NCI-H82 treated with DMSO at 0.1 percent for 48 hours (cell line): ENCODE results near the gene GRK1.

ENCODE experiments used
- DNase-seq: peaks from one replicate; lab custom pipeline; 2025; ENCODE audit not compliant: unreplicated experiment; lab: John Stamatoyannopoulos, UW

Gene GRK1

GRCh38 chr13:113728571-113729054 is 61.6 kb downstream of the GRK1 start:
- no peak for DNase-seq

GRCh38 chr13:113729187-113730019 is 62.4 kb downstream of the GRK1 start:
- DNase-seq, result no peak

GRCh38 chr13:113730258-113730691 is 63.3 kb downstream of the GRK1 start:
- no peak for DNase-seq

DNA sequence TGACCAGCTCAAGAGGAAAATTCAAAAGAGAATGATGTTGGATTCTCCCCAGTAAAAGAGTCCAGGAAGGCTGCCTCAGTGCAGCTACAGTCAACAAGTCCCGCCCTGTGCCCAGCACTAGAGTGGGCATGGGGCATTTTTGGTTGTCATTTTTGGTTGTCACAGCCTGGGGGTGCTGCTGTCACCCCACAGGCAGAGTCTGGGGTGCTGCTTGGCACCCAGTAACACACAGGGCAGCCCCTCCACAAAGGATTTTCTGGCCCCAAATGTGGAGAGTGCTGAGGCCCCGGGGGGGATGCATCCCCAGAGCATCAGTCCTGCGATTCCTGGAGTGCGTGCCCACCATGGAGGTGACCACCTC is 63.8 kb downstream of the GRK1 start:
- no peak for DNase-seq

DNA sequence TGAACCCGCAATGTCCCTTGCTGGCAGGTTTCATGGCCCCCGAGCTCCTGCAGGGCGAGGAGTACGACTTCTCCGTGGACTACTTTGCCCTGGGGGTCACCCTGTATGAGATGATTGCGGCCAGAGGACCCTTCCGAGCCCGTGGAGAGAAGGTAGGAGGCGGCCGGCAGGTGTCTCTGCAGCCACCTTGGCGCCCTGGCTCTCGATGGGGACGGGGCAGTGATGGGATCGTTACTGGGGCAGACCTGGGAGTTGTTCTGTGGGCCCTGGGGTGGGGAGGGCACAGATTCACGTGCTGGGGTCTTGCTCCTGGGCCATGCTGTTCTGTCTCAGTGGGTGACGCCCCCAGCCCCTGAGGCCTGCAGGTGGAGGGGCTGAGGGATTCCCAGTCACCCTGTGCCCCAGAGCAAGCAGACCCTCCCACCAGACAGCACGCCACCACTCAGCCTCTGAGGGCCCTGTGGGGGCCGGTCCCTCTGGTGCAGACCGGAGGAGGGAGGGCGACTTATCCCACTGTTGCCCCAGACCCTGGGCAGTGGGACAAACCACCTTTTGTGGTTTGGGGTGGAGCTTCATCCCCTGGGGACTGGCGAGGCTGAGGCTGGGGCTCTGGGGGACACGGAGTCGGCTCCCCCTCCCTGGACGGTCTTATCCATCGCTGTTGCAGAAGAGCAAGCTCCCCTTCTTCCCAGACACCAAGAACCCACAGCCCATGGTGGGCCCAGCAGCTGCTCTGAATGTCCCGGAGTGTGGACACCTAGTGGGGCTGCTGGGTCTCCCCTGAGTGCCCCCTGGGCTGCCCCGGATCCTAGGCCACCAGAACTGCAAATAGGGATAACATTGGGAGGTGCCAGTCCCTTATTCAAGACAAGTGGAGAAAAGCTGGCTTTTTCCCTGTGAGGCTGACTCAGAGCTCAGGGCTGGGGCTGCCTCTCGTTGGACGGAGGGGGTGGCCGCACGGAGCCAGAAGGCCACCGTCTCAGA is 64.5 kb downstream of the GRK1 start:
- no peak for DNase-seq

DNA sequence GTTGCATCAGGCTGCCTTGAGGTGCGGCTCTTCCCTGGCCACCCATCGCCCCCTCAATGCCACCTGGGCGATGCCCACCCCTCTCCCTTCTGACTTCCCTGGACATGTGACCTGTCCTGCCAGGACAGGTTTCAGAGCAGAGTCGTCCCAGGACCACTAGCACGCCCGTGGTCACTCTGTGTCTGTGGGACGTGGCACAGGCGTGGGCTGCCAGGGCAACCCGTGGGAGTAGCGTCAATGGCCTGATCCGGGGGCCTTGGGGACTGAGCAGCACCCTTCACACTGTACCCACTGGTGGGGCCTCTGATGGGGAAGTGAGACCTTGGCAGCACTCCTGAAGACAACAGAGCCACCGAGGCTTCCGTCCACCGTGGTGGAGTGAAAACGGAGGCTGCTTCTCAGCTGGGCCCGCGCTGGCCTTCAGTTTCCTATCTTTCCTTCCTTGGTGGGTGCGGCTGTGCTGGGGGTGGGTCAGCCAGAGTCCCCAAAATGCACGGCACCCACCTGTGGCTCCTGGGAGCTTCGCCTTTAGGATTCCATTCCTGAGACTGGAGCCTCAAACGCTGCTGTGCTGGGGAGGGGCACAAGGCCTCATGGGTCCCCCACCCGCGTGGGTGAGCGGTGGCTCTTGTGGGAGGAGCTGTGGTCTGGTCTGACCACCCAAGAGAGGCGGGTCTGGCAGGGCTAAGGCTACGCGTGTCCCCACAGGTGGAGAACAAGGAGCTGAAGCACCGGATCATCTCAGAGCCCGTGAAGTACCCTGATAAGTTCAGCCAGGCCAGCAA is 65.3 kb downstream of the GRK1 start:
- DNase-seq, result no peak

- no peak for DNase-seq
Measured at GRCh38 chr13:113732961-113733950, 66.2 kb downstream of the GRK1 start.

DNA sequence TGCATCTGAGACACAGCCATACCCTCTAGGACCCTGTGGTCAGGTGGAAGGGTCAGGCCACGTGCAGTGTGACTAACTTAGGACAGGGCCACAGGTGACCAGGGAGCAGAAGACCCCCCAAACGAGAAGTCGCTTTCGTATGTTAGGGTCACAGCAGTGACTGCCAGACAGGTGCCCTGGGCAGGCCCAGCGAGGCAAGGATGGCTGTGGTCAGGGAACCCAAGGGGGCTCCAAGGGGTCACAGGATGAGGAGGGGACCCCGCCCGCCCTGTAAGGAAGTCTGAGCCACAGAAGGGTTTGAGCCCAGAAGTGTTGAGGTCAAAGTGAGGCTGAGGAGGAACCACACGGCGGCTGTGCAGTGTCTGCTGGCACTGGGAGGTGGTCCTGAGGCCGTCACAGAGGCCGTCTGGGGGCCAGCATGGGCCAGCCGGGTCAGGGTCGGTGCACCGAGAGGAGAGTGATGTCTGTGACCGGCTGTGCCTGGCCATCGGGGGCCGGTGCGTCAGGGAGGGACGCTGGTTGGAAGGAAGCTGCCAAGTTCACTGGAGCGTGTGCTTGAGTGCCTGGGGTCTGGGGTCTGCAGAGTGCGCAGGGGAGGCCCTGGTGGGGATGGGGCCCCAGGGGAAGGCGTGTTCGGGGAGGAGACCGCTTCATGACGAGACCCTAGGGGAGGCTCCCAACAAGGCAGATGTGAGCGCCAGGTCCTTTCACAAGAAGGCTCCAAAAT is 67.2 kb downstream of the GRK1 start:
- no peak for DNase-seq

- DNase-seq, result no peak
Measured at GRCh38 chr13:113734826-113735125, 67.8 kb downstream of the GRK1 start.

GRCh38 chr13:113735194-113735593 is 68.2 kb downstream of the GRK1 start:
- DNase-seq, result no peak

DNA sequence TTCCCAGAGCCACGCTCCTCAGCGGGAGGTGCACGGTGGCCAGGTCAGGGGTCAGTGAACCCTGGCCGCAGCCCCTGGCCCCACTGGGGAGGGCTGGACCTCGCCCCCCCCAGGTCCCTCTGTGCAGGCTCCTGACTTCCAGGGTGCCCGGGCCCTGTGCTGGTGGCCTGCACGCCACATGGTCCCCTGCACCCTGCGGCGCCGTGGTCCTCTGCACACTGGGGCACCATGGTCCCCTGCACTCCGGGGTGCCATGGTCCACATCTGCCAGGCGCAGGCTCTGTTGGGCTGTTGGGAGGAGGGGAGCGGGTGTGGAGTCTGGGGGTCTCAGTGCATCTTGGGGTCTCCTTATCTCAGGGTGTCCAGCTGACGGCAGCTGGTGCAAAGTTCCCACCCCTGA is 68.7 kb downstream of the GRK1 start:
- no peak for DNase-seq

DNA sequence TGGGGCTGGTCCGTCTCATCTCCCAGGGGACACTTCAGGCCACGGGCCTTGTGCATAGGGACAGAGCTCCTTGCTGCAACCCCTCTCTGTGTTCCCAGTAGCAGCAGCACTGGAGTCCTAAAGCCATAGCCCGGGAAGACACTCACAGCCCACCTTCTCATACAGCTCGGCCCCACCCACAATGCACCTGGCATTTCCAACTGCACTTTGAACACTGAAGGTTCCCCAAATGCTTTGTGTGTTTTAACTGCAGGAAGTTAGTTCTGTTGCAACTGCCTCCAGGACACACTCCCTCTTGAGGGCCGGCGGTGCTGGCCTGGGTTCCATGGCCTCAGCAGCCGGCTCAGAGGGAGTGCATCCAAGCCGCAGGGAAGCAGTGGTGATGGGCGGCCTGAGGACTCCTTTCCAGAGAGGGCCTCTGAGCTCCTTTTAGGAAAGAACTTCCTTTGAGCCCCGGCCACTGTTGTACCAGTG is 69.3 kb downstream of the GRK1 start:
- no peak for DNase-seq

DNA sequence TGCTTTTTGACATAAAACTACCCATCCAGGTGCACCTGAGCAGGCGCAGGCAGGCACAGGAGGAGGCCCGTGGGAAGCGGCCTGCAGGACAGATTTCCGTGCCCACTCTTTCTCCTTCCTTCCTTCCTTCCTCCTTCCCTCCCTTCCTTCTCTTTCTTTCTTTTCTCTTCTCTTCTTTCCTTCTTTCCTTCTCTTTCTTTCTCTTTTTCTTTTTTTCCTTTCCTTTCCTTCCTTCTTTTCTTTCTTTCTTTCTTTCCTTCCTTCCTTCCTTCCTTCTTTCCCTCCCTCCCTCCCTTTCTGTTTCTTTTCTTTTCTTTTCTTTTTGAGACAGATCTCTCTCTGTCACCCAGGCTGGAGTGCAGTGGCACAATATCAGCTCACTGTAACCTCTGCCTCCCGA is 70.8 kb downstream of the GRK1 start:
- DNase-seq, result no peak

- no peak for DNase-seq
Measured at GRCh38 chr13:113739527-113740285, 72.7 kb downstream of the GRK1 start.

DNA sequence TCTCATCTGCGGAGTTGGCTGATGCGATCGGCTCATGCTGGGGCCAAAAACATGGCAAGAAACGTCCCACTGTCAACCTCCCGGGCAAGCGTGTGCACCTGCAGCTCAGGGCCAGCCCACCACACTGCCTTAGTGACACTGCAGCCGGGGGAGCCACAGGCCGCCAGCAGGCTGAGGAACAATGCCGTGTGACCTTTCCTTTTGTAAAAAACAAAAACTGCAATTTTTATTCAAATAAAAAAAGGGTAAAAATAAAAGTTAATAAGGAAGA is 73.2 kb downstream of the GRK1 start:
- no peak for DNase-seq

DNA sequence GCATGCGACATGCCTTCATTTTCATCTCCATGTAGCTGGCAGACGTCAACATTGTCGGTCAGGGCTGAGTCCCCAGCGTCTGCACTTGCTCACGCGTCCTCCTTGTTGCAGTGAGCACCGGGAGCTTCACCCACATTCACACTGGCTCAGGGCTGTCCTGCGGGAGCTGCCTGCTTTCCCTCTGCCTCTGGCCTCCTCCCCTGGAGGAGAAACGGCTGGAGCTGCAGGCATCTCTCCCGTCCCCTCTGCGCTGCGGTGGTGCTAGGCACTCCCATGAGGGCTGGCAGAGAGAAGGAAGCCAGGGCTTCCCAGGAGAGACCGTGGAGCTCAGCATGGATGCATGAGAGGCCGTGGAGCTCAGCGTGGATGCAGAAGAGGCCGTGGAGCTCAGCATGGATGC is 73.6 kb downstream of the GRK1 start:
- no peak for DNase-seq

GRCh38 chr13:113741191-113741668 is 74.2 kb downstream of the GRK1 start:
- no peak for DNase-seq

DNA sequence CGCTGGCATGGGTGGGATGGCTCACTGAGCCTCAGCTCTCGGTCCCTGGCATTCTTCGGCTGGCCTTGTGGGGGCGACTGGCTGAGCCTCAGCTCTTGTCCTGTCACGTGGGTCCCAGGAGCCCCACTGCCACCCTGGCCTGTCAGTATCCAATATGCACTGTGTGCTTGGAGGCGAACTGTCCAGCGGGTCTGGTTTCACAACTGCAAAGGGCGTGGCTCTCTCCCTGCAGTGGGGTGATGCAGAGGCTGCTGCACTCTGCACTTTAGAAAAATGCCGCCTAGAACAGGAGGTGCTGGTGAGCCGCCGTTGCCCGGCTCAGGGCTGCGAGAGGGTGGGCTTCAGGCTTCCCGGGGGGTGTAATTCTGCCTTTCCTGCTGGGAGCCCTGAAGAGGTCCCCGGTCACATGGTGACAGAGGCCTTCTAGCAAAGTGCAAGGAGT is 75.0 kb downstream of the GRK1 start:
- no peak for DNase-seq
